ENCODE measurements around the gene PPP2R5A. TPM values are rescaled to one million over a fixed set of nuclear protein-coding genes. Genes with fewer than 3 reads are reported as not detected.

The PPP2R5A gene
- polyA plus RNA-seq, 3 donors, result 28.1 to 38.4 (median 31.1) TPM

DNA sequence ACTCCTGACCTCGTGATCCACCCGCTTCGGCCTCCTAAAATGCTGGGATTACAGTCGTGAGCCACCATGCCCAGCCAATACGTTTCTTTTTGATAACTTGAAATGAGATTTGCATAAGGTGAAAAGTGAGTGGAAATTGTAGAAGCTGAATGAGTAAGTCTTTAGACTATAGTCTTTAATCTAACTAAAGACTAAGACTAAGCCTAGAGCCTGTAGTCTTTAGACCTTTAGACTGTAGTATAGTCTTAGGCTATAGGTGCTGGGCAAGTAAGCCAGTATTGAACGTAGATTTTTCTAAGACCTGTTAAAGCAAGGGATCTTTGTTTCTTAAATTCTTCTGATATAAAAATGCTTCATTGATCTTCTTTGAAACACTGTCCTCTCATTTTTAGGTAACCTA, 12.1 kb downstream of the PPP2R5A start:
- Histone ChIP-seq H3K27ac (ENCODE audit: low read depth in 1 of 2, low read length in 2 of 2) (no peak overlapping the region), H3K4me3 (replicated peaks in 1 of 3; ENCODE audit: low read depth in 2 of 3, low read length in 3 of 3) (no peak overlapping the region), H3K4me2 (replicated peaks; ENCODE audit: extremely low read depth, low read length, poor library complexity, severe bottlenecking) (no peak overlapping the region), H4K20me1 (ENCODE audit: insufficient read depth, low read length) (peaks cover 89% of the 10 kb centered on the region), H2AFZ (ENCODE audit: insufficient read depth, low read depth, low read length, poor library complexity, severe bottlenecking) (no peak overlapping the region), H3K79me2 (ENCODE audit: insufficient read depth, low read length) (peaks cover 88% of the 10 kb centered on the region), H3K27me3 (ENCODE audit: control insufficient read depth in 2 of 2, insufficient read depth in 2 of 2, low read length in 2 of 2) (no peaks in the 10 kb centered on the region), H3K36me3 (replicated peaks in 1 of 2; ENCODE audit: control insufficient read depth in 1 of 2, insufficient read depth in 2 of 2, low read length in 2 of 2) (no peaks in the 10 kb centered on the region), H3K4me1 (ENCODE audit: control insufficient read depth in 1 of 2, insufficient read depth in 2 of 2, low read length in 2 of 2) (peaks cover 11 to 21% of the 10 kb centered on the region in 2 donors), H3K9ac (ENCODE audit: insufficient read depth, low read length, poor library complexity, severe bottlenecking) (no peak overlapping the region), H3K9me3 (replicated peaks in 1 of 2; ENCODE audit: control insufficient read depth in 1 of 2, insufficient read depth in 1 of 2, low read length in 2 of 2) (no peaks in the 10 kb centered on the region)
- Mint-ChIP-seq H3K27ac (no peak overlapping the region), H3K4me3 (no peak overlapping the region), H3K4me1 (peaks cover 38% of the 10 kb centered on the region), H3K36me3 (peaks cover 7 to 13% of the 10 kb centered on the region in 2 donors), H3K27me3 (ENCODE audit: low read depth in 3 of 3) (no peaks in the 10 kb centered on the region), H3K9me3 (no peaks in the 10 kb centered on the region)
- WGBS (ENCODE audit: insufficient coverage), result 100% methylated on average over 3 of the region's 6 CpGs
- TF ChIP-seq, protein P1, sequence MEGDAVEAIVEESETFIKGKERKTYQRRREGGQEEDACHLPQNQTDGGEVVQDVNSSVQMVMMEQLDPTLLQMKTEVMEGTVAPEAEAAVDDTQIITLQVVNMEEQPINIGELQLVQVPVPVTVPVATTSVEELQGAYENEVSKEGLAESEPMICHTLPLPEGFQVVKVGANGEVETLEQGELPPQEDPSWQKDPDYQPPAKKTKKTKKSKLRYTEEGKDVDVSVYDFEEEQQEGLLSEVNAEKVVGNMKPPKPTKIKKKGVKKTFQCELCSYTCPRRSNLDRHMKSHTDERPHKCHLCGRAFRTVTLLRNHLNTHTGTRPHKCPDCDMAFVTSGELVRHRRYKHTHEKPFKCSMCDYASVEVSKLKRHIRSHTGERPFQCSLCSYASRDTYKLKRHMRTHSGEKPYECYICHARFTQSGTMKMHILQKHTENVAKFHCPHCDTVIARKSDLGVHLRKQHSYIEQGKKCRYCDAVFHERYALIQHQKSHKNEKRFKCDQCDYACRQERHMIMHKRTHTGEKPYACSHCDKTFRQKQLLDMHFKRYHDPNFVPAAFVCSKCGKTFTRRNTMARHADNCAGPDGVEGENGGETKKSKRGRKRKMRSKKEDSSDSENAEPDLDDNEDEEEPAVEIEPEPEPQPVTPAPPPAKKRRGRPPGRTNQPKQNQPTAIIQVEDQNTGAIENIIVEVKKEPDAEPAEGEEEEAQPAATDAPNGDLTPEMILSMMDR (IDR thresholded peaks at IDR 0.05), result no peak
- no peak for DNase-seq
- intact Hi-C loops (cut with micrococcal nuclease), result no loop called here

- Mint-ChIP-seq H3K27ac (no peak overlapping the region), H3K36me3 (peaks cover 0 to 3% of the 10 kb centered on the region in 2 donors), H3K9me3 (peaks cover 0 to 3% (median 0%) of the 10 kb centered on the region in 7 donors), H3K4me1 (peaks cover 13% of the 10 kb centered on the region), H3K4me3 (no peak overlapping the region), H3K27me3 (ENCODE audit: low read depth in 3 of 3) (no peaks in the 10 kb centered on the region)
- Histone ChIP-seq H3K4me3 (replicated peaks in 1 of 3; ENCODE audit: low read depth in 2 of 3, low read length in 3 of 3) (no peak overlapping the region), H2AFZ (ENCODE audit: insufficient read depth, low read depth, low read length, poor library complexity, severe bottlenecking) (no peak overlapping the region), H3K9ac (ENCODE audit: insufficient read depth, low read length, poor library complexity, severe bottlenecking) (no peak overlapping the region), H4K20me1 (ENCODE audit: insufficient read depth, low read length) (peaks cover 89% of the 10 kb centered on the region), H3K9me3 (replicated peaks in 1 of 2; ENCODE audit: control insufficient read depth in 1 of 2, insufficient read depth in 1 of 2, low read length in 2 of 2) (no peaks in the 10 kb centered on the region), H3K4me2 (replicated peaks; ENCODE audit: extremely low read depth, low read length, poor library complexity, severe bottlenecking) (no peak overlapping the region), H3K79me2 (ENCODE audit: insufficient read depth, low read length) (peaks cover 88% of the 10 kb centered on the region), H3K27me3 (ENCODE audit: control insufficient read depth in 2 of 2, insufficient read depth in 2 of 2, low read length in 2 of 2) (no peaks in the 10 kb centered on the region), H3K36me3 (replicated peaks in 1 of 2; ENCODE audit: control insufficient read depth in 1 of 2, insufficient read depth in 2 of 2, low read length in 2 of 2) (no peaks in the 10 kb centered on the region), H3K4me1 (ENCODE audit: control insufficient read depth in 1 of 2, insufficient read depth in 2 of 2, low read length in 2 of 2) (peaks cover 3 to 5% of the 10 kb centered on the region in 2 donors), H3K27ac (ENCODE audit: low read depth in 1 of 2, low read length in 2 of 2) (no peak overlapping the region)
- TF ChIP-seq, protein P1 (IDR thresholded peaks at IDR 0.05), result no peak
- no peak for DNase-seq
- intact Hi-C loops (cut with micrococcal nuclease), result no loop called here
- WGBS (ENCODE audit: insufficient coverage), result no CpG with 5 or more reads among the region's 1 CpG
Measured at GRCh38 chr1:212301580-212301979, 16.4 kb downstream of the PPP2R5A start.
